OCI-LY7 (cell line): ENCODE data around the gene ELK3. TPM values are rescaled to one million over a fixed set of nuclear protein-coding genes. Genes with fewer than 3 reads are reported as not detected.
A peak's percentile ranks its signal among the peaks of the same experiment; 100 is the strongest.

Experiments
- BruUV-seq: library from RNA; stranded (reverse); fragments of 400-500 nt; replicated peaks from 2 replicates; lab custom pipeline; 2021; lab: Mats Ljungman, UMichigan
- CTCF ChIA-PET: fragments of 300-600 bp; sonication (Branson Sonifier 250); formaldehyde crosslinking; loops from one replicate; lab custom pipeline; 2022; ENCODE audit warnings: antibody characterized with exemption; ENCODE audit not compliant: unreplicated experiment; lab: Charles Lee
- POLR2A ChIA-PET: fragments of 300-600 bp; sonication (Branson Sonifier 250); formaldehyde crosslinking; loops from one replicate; lab custom pipeline; 2022; ENCODE audit warnings: antibody characterized with exemption; lab: Charles Lee
- DNase-seq: peaks from one replicate; pipeline ENCODE4 v3.0.0-alpha.2; 2015; ENCODE audit warnings: low spot score
- H2AFZ ChIP-seq: fragments of 200-600 bp; sonication (generic), shearing (Covaris generic); 2 replicates; pipeline ENCODE4 v1.6.1; 2014; ENCODE audit warnings: mild to moderate bottlenecking, antibody characterized with exemption, low read length, moderate library complexity
- H3K27ac ChIP-seq: fragments of 200-600 bp; sonication (generic); 2 replicates; pipeline ENCODE4 v1.5.1; 2014; ENCODE audit warnings: mixed run types, low read depth, mild to moderate bottlenecking, moderate library complexity, low read length, inconsistent platforms; ENCODE audit not compliant: poor library complexity, severe bottlenecking
- H3K36me3 ChIP-seq: fragments of 200-600 bp; sonication (generic); 2 replicates; pipeline ENCODE4 v1.6.1; 2014; ENCODE audit warnings: mild to moderate bottlenecking, antibody characterized with exemption, low read length, moderate library complexity, mixed read lengths; ENCODE audit not compliant: insufficient read depth
- H3K4me1 ChIP-seq: fragments of 200-600 bp; sonication (generic); 2 replicates; pipeline ENCODE4 v1.5.1; 2014; ENCODE audit warnings: mild to moderate bottlenecking, low read length; ENCODE audit not compliant: insufficient read depth, poor library complexity, severe bottlenecking
- H3K4me2 ChIP-seq: fragments of 200-600 bp; sonication (generic); 2 replicates; pipeline ENCODE4 v1.6.1; 2014; ENCODE audit warnings: mild to moderate bottlenecking, low read length
- H3K4me3 ChIP-seq: fragments of 200-600 bp; sonication (generic); 2 replicates; pipeline ENCODE4 v1.5.1; 2014; ENCODE audit warnings: mild to moderate bottlenecking, low read depth, low read length; ENCODE audit not compliant: poor library complexity, severe bottlenecking
- H3K79me2 ChIP-seq: fragments of 200-600 bp; sonication (generic); 2 replicates; pipeline ENCODE4 v1.6.1; 2016; ENCODE audit warnings: low read depth, mild to moderate bottlenecking, low read length, moderate library complexity, mixed read lengths; ENCODE audit not compliant: insufficient read depth
- H3K9me2 ChIP-seq: fragments of 200-600 bp; sonication (generic); 2 replicates; pipeline ENCODE4 v1.6.1; 2016; ENCODE audit warnings: mild to moderate bottlenecking, low read length, mixed read lengths; ENCODE audit not compliant: insufficient read depth
- H3K9me3 ChIP-seq: fragments of 200-600 bp; sonication (generic); 2 replicates; pipeline ENCODE4 v1.6.1; 2014; ENCODE audit warnings: mild to moderate bottlenecking, mixed run types, low read length, mixed read lengths
- H4K20me1 ChIP-seq: fragments of 200-600 bp; sonication (generic); 2 replicates; pipeline ENCODE4 v1.6.1; 2014; ENCODE audit warnings: mild to moderate bottlenecking, antibody characterized with exemption, low read length, moderate library complexity, mixed read lengths; ENCODE audit not compliant: insufficient read depth
- CTCF ChIP-seq: fragments of 200-600 bp; sonication (generic); conservative IDR thresholded peaks from 2 replicates; pipeline ENCODE4 v1.5.1; 2014; ENCODE audit warnings: mild to moderate bottlenecking, antibody characterized with exemption, low read length, moderate library complexity, mixed read lengths
- EZH2phosphoT487 ChIP-seq: fragments of 200-600 bp; sonication (generic); IDR thresholded peaks from 2 replicates; pipeline ENCODE4 v1.6.1; 2018; ENCODE audit warnings: low read depth, borderline replicate concordance, mild to moderate bottlenecking, mixed run types, antibody characterized with exemption, low read length, moderate library complexity, mixed read lengths
- intact Hi-C: fragments of 100-400 bp; cut with micrococcal nuclease; formaldehyde crosslinking; loops from one replicate; pipeline ENCODE4 v1.10.0; 2022; ENCODE audit not compliant: unreplicated experiment
- total RNA-seq, 2 experiments: library from RNA; depleted of rRNA in 1 of 2; stranded (reverse); fragments of >200 nt in 1 of 2; shearing (Covaris generic) in 1 of 2; gene quantifications; 2 replicates each; pipeline ENCODE4 v1.2.3, GENCODE V29; 2014 to 2022

The ELK3 gene
- total RNA-seq, 2 experiments from 2014 or later: 1.9 to 4.2 TPM

GRCh38 chr12:96195845-96196451 lies 1.8 kb downstream of the ELK3 start:
- ChIA-PET POLR2A (interaction anchor here (1.0 to 1.2 kb wide), 2 partner anchors 13 to 261 kb away, joined by 3 read pairs; no protein-coding TSS in a partner anchor), CTCF (no interaction called here)
- Histone ChIP-seq H3K27ac (no peak overlapping the region), H3K79me2 (peaks cover 7% of the 10 kb centered on the region; the same call in 1 of the 2 replicates), H3K9me2 (no peaks in the 10 kb centered on the region), H2AFZ (no peak overlapping the region), H3K4me1 (peaks cover 63% of the 10 kb centered on the region), H3K9me3 (no peaks in the 10 kb centered on the region), H3K4me2 (peak overlapping the region; percentile 99), H3K4me3 (peak overlapping the region; percentile 70), H4K20me1 (no peaks in the 10 kb centered on the region), H3K36me3 (no peaks in the 10 kb centered on the region)
- intact Hi-C loops: loop anchor here (5.0 to 10.0 kb wide), 2 partner anchors 621 to 1194 kb away; partner anchors contain the start of gene NDUFA12
- BruUV-seq: no TSS peak
- no peak for TF ChIP-seq CTCF
- TF ChIP-seq EZH2phosphoT487: no peak
- DNase-seq: no peak

GRCh38 chr12:96196781-96197180 lies 2.6 kb downstream of the ELK3 start:
- Histone ChIP-seq H3K36me3 (no peaks in the 10 kb centered on the region), H3K27ac (no peak overlapping the region), H3K79me2 (peaks cover 7% of the 10 kb centered on the region; the same call in 1 of the 2 replicates), H4K20me1 (no peaks in the 10 kb centered on the region), H3K9me3 (no peaks in the 10 kb centered on the region), H3K4me2 (peak overlapping the region; percentile 99; the same call in 1 of the 2 replicates), H3K4me3 (no peak overlapping the region), H3K9me2 (no peaks in the 10 kb centered on the region), H2AFZ (no peak overlapping the region), H3K4me1 (peaks cover 60% of the 10 kb centered on the region)
- ChIA-PET CTCF (no interaction called here), POLR2A (no interaction called here)
- no TSS peak for BruUV-seq
- no peak for TF ChIP-seq CTCF
- TF ChIP-seq EZH2phosphoT487: no peak
- no peak for DNase-seq
- intact Hi-C loops: loop anchor here (5.0 to 10.0 kb wide), 2 partner anchors 622 to 1194 kb away; partner anchors contain the start of gene NDUFA12
